ENCODE data around the gene CAPZB.

The CAPZB gene

DNA sequence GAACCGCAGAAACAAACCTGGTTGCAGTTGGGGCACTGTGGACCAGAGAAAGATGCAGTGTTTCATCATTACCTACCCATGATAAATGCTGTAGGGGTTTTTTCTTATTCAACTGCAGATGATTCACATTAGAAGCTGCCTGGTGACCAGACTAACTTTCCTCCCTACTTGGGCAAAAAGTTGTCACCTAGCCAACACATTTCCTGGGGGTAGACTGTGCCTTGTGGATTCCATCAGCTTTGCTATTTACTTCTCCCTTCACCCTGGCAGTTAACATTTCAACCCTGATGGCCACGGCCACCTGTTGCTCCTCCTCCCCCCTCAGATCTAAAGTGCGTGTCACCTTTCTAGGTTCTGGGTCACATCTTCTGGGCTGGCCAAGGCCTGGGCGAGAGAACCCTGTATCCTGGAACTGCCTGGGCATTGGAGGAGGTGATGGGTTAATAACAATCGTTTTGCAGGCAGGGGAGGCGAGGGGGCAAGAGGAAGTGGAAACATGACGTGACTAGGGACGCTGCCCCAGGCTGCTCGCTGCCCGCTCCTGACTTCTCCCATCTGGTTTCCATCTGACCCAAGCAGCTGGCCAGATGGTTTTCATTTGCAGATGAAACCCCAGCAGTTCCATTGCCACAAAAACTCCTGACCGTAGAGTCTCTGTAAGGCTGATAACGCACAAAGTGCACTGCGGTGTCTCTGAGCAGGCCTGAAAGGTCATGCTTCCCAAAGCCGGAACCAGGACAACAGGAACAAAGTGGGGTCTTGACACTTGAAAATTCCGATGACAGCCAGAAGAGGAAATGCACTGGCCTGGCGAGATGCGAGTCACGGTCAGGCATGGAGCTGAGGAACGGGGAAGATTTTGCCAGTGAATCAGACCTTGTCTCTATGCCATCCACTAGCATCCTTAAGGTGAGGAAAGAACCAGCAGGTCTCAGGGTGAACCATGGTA, 36.6 kb downstream of the CAPZB start:
- DNase-seq (ENCODE audit: low read depth in 2 of 2) = peak; percentile 52 to 64

DNA sequence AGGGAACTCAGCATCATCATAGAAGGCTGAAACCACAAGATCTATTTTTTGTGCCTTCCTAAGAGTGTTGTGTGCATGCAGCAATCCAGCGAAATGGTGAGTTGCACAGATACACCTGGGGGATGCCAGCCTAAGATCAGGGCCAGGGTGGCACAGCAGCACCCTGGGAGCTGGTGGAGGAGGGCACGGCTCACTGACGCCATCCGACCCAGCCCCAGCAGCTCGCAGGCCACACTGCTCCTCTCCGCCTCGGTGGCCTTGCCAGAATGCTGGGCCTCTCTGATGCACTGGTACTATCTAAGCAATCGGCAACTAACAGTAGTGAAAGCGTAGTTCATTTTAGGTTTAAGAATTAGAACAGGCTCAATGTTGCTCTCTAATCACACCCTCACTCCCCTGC, 37.8 kb downstream of the CAPZB start:
- no peak for DNase-seq (ENCODE audit: low read depth in 2 of 2)

DNA sequence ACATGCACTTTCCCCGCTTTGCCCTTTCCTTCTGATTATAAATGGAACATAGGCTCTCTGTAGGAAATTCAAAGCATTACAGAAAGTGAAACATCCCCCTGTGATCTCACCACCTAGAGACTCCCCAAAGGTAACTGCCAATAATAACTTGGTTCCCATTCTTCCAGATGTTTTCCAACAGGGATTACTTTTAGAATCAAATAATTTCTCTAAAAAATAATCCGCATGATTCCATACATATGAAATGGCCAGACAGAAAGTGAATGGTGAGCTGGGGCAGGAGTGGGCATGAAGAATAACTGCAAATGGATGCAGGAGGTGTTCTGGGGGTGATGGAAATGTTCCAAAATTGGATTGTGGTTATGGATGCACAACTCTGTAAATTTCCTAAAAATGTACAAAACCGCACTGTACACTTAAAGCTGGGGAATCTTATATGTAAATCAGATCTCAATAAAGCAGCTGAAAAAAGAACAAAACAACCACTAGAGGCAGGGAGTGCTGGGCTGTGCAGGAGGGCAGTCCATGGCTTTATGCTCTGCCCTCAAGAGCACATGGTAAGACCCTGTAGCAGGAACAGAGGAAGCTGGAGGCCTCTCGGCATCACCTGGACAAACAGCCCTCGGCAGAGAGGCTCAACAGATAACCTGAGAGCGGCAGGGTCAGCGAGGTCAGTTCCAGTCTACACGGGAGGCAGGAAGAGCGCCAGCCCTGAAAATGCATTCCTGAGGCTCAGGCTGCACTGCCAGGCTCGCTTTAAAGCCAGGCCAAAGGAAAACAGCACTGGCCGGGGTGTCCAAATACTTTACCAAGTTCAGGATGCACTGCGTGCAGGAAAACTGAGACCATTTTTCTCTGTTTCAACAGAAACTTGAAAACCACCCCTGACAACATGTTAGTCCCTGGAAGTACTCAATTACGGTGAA, 39.7 kb downstream of the CAPZB start:
- no peak for DNase-seq (ENCODE audit: low read depth in 2 of 2)

DNA sequence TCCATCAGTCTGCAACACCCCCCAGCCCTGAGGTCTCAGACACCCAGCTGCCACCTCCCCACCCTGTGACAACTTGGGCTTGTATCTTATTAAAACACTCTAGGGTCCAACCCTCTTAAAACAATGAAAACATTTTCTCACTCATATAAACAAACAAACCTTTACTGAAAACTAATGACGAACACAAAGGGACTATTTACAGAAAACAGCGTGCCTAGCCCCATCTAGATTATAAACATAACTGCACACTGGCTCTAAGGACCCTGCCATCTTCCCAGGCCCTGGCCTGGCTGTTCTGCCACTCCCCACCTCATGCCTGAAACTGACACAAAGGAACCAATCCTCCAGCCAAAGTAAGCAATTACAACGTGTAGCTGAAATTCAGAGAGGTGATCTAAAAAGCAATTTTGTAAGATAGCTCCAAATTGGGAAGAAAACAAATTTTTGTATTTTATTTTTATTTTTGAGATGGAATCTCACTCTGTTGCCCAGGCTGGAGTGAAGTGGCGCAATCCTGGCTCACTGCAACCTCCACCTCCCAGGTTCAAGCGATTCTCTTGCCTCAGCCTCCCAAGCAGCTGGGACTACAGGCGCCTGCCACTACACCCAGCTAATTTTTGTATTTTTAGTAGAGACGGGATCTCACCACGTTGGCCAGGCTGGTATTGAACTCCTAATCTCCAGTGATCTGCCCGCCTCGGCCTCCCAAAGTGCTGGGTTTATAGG, 40.9 kb downstream of the CAPZB start:
- no peak for DNase-seq (ENCODE audit: low read depth in 2 of 2)

DNA sequence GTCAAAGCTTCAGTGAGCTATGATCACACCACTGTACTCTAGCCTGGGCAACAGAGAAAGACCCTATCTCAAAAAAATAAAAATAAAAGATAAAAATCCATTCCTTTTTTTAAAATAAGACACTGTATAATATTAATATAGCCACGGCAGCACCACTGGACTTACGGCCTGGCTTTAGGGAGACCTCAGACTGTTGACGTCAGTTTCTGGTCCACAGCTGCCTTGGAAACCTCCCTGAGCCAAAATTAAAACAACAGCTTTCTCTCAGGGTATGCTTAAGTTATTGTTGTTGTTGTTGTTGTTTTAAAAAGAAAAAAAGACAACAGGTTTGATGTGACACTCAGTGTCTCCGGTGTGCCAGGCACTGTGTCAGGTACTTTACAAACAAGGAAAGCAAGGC, 42.0 kb downstream of the CAPZB start:
- DNase-seq (ENCODE audit: low read depth in 2 of 2) = no peak

DNA sequence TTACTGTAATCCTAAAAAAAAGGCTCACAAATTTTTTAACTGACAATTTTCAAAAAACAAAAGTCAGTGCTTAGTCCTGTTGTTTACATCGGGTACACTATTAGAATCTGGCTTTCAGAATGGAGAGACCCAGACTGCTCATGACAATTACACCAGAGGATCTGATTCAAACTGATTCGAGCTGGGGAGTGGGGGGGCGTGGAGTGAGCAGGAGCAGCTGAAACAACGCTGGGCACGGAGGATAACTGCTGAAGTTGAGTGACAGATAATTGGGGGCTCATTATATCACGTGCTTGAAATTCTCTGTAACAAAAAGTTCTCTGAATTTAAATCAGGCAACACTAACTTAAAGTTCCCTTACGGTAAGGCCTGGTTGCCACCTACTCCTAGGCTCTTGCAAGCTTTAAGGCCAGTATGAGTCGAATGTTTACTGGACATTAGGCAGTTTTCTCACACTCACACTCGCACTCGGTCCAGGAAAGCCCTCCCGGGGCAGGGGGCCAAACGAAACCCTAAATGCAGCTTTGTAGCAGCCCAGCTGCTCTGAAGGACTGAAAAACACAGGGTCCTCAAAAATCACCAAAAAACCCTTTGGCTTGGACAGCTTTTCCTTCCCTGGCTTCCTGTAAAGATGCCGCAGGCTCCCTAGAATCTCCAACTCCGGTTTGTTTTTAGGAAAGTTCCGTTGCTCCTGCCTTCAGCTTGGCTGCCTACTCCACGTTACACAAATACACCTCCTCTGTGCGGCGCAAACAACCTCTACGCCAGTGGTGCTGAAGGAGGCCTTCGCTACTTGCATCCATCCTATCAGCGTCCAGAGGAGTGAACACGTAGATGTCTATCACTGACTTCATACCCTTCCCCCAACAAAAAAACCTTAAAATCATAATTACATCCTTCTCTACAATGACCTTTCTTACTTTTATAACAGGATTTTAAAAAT, 42.9 kb downstream of the CAPZB start:
- DNase-seq (ENCODE audit: low read depth in 2 of 2) = no peak

DNA sequence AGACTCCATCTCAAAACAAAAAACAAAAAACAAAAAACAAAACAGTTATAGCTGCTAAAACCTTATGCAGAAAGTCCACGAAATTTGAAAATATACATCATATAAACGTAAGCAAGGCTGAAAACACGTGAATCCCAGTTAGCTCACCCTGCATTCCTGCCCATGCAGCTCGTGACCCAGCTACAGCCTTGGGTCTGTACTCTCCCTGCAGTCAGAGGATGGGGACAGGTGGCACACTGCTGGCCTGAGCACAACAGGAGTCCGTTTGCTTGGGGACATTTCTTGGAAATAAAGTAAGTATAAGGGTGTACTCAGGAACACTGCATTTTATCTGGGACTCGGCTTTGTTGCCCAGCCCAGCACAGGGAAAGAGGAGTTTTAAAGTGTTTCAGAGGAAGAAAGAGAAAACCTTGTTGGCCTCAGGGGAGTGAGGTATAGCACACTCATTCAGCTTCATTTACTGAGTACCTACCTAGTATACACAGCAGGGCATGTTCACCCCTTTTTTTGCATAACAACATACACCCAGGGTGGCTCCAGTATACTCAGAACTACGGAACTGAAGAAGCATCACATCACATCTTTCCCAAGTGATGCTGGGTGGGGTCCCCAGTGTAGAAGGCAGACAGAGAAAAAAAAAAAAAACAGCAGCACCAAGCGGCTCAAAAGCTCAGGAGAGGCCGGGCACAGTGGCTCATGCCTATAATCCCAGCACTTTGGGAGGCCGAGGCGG, 44.1 kb downstream of the CAPZB start:
- DNase-seq (ENCODE audit: low read depth in 2 of 2) = no peak

DNA sequence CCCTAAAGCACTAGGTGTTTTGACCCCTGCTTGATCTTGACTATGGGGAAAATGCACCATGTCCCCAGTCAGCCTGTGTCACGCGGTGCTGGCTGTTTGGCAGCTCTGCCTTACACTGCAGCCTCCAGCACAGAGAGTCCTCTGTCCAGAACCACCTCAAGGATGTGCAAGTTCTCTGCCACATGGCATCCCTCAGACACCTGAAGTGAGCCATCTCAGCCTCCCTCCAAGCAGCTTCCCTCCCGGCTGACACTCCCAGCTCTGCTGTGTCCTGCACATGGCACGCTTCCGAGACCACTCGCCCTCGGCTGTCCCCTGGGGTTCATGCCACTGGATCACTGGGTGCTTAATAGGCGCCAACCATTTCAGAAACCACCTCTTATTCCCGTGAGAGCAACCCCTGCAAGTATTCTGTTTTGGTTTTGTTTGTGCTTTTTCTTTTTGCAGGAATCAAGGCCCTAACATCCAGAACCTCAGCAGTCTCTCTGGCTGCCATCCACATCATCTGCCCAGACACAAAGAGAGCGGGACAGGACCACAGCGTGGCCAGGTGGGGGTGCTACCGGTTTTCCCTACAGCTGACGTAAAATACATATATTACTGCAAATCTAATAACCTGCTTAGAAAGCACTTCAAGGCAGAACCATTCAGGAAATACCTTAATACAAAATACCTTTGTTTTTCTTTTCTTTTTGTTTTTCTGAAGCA, 45.7 kb downstream of the CAPZB start:
- no peak for DNase-seq (ENCODE audit: low read depth in 2 of 2)

DNA sequence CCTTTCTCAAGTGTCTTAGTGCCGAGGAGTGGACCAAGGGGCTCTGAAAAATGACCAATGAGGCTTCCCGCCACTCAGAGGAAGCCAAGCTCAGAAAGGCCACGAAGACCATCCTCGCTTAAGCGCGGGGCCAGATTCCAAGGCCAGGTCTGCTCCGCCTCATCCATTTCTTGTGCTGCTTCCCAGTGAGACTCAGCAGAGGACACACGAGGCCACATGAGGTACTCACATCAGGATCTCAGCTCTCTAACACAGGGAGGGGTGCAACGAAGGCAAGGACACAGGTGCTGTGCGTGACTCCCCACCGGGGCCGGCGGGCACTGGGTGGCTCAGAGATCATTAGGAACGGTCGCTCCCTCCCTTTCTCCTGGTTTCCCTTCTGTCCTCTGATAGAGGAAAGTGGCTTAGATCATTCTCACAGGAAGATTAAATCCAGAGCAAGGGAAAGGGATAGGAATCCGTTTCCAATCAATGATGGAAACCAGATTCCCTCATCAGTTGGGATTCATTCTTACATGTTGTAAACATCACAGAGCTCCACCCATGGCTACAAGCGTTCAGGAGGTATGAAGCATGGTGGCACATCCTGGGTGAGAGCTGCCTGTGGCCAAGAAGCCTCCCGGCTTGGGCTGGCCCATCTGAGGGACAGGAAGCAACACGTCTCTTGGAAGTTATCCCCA, 46.7 kb downstream of the CAPZB start:
- DNase-seq (ENCODE audit: low read depth in 2 of 2) = no peak

DNA sequence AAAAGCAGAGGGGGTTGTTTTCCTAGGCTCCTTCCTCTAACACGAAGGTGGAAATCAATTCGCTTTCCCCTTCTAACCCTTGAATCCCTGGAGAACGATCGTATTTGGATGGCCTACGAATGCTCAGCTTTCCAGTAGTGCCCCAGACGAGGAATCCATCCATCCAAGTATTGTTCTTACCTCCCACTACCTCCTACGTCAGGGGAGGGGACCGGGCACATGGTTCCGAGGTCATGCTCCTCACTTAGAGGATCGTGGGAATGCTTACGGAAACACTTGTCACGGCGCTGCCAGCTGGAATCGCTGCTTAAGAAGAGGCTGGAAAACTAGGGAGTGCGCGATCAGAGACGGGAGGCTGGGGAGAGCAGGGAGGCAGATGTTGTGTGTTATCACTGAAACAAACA, 47.4 kb downstream of the CAPZB start:
- DNase-seq (ENCODE audit: low read depth in 2 of 2) = no peak

DNA sequence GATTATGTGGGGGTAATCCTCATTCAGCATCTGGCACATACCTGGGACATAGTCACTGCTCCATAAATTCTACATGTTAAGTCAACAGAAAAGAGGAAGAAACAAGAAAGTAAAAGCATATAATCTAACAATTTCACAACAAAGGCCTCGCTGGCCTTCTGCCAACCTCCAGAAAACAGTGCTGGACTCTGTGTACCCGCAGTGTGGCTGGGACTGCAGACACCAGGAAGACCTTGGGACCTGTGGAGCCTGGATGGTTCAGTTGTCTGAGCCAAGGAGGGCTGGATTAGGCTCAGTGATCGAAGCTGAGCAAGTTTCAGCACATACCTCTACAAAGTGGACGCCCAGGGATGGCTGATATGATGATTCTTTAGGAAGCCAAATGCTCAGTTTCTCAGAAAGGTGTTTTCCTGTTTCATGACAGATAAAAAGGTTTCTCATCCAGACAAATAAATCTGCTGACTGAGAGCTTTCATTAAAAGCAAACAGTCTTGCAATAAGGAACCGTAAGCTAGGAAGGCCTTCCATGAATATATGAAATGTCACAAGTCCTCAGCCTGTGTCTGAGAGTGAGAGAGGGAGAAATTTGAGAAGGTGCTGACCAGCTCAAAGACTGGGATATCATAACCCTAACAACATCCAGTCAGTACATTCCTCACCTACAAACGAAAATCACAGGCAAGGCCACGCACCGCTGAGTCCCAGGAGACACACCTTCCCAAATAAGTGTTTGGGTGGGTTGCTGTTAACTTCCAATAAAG, 48.4 kb downstream of the CAPZB start:
- no peak for DNase-seq (ENCODE audit: low read depth in 2 of 2)

DNA sequence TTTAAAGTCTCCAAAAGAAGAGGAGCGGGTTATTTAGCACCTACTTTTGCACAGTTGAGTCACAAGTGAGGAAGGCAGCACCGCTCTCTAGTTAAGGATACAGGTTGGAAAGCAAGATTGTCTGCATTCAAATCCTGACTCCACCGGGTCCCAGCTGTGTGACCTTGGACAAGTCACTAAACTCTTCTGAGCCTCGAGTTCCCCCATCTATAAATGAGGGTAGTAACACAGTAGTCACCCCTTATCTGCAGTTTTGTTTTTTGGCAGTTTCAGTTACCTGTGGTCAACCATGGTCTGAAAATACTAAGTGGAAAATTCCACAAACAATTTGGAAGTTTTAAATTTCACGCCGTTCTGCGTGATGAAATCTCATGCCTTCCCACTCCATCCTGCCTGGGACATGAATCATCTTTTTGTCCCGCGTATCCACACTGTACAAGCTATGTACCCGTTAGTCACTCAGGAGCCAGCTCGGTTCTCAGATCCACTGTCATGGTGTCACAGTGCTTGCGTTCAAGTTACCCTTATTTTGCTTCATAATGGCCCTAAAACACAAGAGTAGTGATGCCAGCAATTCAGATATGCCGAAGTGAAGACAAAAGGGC, 49.4 kb downstream of the CAPZB start:
- DNase-seq (ENCODE audit: low read depth in 2 of 2) = no peak

DNA sequence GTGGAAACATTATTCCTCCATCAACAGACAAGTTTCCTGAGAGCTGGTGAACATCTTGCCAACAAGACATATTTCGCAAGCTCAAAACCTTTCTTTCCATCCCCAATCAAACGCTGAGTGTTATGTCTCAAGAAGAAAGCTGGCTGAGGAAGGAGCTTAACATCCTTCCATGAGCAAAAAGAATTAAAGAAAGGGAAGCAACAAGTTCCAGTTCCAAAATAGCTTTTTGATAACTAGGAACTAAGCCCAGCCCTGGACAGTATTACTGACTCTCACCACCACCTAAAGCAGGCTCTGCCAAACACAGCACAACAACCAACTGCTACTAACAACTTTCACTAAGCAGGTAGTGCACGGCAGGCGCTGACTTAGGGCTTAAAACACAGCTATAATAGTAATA, 50.2 kb downstream of the CAPZB start:
- peak; percentile 43 to 56 for DNase-seq (ENCODE audit: low read depth in 2 of 2)

DNA sequence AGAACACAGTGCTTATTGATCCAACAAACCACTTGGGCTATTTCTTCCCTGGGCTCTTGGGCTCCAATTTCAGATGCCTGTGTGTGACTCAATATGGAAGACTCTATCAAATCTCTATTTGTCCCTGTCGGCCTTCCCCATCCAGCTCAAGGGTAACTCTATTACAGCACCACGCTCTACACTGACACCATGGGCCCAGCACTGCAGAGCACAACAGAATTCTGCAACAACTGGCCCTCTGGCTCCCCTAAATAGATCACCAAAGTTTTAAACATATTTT, 51.7 kb downstream of the CAPZB start:
- no peak for DNase-seq (ENCODE audit: low read depth in 2 of 2)

DNA sequence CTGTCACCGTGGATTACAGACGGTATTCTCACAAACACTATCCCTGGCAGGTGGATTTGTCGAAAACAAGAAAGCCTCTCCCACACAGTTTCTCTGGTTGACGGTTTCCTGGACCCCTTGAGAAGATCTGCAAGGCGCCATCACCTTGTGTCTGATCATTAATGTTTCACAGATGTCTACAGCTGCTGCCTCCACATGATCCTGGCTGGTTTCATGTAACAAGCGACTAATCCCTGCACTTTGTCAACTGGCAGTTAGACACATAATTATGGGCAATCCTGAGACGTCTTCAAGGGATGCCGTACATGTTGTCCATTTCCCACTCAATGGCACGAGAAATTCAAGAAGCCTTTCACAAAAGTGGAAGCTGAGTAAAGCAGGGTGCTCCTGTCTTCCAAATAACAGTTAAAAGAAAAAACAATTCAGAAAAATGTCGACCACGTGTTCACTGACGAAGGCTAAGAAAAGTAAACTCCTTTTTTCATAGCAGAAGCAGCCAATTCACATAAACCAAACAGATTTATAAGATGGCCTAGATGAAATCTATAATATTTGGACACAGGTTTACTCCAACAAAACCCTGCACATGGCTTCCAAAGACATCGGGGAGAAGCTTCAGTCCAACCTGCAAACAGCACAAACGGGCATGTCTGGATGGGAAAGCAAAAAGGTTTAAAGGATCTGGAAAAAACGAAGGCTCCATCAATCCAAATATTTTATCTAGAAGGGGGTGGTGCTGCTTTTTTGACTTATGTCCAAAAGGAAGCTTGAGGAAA, 52.2 kb downstream of the CAPZB start:
- DNase-seq (ENCODE audit: low read depth in 2 of 2) = no peak

DNA sequence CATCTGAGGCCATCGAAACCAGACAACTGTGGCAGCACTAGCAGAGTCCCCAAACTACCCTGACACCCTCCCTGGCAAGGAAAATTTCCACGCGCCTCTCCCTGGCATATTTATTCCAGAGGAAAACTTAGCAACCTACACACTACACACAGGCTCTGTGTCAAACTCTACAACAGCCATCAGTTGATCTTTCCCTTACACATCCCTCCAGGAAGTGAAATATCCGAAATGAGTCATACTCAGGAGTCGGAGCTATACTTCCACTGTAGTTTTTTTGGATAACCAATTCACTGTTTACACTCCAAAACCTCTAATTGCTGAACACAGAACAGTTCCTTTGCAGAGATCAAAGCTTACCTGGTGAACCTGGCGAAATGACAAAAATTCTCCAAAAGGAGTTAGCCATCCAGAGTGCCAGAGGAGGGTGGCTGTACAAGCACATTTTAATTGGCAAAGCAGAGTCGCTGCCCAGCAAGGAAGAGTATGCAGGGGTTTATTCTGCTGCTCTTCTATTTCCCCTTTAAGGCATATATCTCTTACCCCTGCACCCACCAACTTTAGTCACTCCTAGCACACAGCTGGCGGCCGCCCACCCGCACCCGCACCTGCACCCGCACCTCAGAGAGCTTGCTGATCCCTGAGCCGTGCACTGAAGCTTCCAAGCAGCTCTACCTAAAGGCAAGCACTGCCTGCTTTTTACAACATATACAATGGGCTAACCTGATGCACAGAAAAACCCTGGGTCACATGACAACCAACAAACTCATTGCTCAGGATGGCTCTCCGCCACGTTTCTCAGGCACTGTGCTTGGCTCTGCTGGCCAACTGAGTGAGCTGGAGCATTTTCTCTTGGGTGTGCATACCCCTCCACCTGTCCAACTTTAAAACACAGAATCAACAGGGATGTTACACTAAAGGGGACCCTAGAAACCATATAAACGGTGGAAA, 54.9 kb downstream of the CAPZB start:
- no peak for DNase-seq (ENCODE audit: low read depth in 2 of 2)

Measured in fibroblast of skin of left biceps (primary cell).